ENCODE data around the gene POLR2J.

The POLR2J gene

GRCh38 chr7:102468478-102469350 is 10.0 kb downstream of the POLR2J start:
- TF ChIP-seq BHLHE40 (IDR thresholded peaks at IDR 0.05; ENCODE audit: borderline replicate concordance), result no peak
- no peak for TF ChIP-seq ELF4 (IDR thresholded peaks at IDR 0.05)
- no peak for TF ChIP-seq PKNOX1 (IDR thresholded peaks at IDR 0.05)
- no peak for TF ChIP-seq HDGF (IDR thresholded peaks at IDR 0.05; ENCODE audit: borderline replicate concordance)
- TF ChIP-seq SUZ12 (IDR thresholded peaks at IDR 0.05), result no peak
- TF ChIP-seq SP1 (IDR thresholded peaks at IDR 0.05), result no peak
- no peak for TF ChIP-seq LEF1 (IDR thresholded peaks at IDR 0.05; ENCODE audit: borderline replicate concordance)
- TF ChIP-seq CTBP1 (IDR thresholded peaks at IDR 0.05; ENCODE audit: borderline replicate concordance), result no peak
- POLR2A ChIA-PET, result no interaction called here
- CTCF ChIA-PET, result no interaction called here
- no peak for DNase-seq (ENCODE audit: extremely low spot score)

DNA sequence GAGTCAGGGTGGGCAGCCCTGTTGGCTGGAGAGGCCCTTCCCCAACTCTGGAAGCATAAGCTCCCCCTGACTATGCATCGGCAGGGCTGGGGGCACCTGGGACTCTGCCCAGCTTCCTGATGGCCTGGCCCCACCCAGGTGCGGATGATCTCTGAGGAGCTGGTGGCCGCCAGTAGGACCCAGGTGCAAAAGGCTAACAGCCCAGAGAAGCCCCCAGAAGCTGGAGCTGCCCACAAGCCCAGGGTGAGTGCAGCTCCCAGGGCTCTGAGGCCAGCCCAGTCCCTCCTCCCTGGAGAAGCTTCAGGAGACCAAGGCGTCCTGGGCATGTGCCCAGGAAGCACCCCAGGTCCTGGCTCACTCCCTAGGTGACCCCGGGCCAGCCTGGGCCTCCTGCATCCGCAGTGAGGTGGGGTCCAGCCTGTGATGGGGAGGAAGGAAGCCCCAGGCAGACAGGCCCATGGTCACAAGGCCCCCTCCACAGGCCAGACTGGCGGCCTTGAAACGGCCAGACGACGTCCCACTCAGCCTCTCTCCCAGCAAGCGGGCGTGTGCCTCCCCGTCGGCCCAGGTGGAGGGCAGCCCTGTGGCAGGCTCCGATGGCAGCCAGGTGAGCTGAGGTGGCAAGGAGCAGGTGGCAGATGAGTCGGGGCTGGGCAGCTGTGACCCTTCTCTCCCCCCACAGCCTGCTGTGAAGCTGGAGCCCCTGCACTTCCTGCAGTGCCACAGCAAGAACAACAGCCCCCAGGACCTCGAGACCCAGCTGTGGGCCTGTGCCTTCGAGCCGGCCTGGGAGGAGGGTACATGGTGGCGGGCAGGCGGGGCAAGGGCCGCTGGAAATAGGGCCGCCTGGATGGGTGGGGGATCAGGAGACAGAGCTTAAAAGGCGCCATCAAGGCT is 10.9 kb downstream of the POLR2J start:
- ChIA-PET POLR2A (interaction anchor here (0.9 kb wide), 1 partner anchor 12 kb away, joined by 3 read pairs; no protein-coding TSS in a partner anchor), CTCF (interaction anchor here (0.6 to 1.1 kb wide), 4 partner anchors 12 to 270 kb away, joined by 4 to 6 read pairs (median 4); no protein-coding TSS in a partner anchor)
- TF ChIP-seq FOXA1 (IDR thresholded peaks at IDR 0.05) (no peak), HDGF (IDR thresholded peaks at IDR 0.05; ENCODE audit: borderline replicate concordance) (no peak), PKNOX1 (IDR thresholded peaks at IDR 0.05) (no peak), ARNT (IDR thresholded peaks at IDR 0.05) (no peak), TARDBP (IDR thresholded peaks at IDR 0.05) (no peak), ELF4 (IDR thresholded peaks at IDR 0.05) (no peak), L3MBTL2 (conservative IDR thresholded peaks at IDR 0.05) (no peak), SP1 (IDR thresholded peaks at IDR 0.05) (no peak), LEF1 (IDR thresholded peaks at IDR 0.05; ENCODE audit: borderline replicate concordance) (no peak), ZNF384 (IDR thresholded peaks at IDR 0.05) (no peak), FOXK2 (IDR thresholded peaks at IDR 0.05) (no peak), BHLHE40 (IDR thresholded peaks at IDR 0.05; ENCODE audit: borderline replicate concordance) (no peak)
- no peak for DNase-seq (ENCODE audit: extremely low spot score)

GRCh38 chr7:102466097-102466496 is 12.6 kb downstream of the POLR2J start:
- DNase-seq (ENCODE audit: extremely low spot score), result no peak
- no peak for TF ChIP-seq PKNOX1 (IDR thresholded peaks at IDR 0.05)
- TF ChIP-seq ARNT (IDR thresholded peaks at IDR 0.05), result no peak
- CTCF ChIA-PET, result no interaction called here
- POLR2A ChIA-PET, result interaction anchor here (0.9 kb wide), 1 partner anchor 10 kb away, joined by 3 read pairs; no protein-coding TSS in a partner anchor

DNA sequence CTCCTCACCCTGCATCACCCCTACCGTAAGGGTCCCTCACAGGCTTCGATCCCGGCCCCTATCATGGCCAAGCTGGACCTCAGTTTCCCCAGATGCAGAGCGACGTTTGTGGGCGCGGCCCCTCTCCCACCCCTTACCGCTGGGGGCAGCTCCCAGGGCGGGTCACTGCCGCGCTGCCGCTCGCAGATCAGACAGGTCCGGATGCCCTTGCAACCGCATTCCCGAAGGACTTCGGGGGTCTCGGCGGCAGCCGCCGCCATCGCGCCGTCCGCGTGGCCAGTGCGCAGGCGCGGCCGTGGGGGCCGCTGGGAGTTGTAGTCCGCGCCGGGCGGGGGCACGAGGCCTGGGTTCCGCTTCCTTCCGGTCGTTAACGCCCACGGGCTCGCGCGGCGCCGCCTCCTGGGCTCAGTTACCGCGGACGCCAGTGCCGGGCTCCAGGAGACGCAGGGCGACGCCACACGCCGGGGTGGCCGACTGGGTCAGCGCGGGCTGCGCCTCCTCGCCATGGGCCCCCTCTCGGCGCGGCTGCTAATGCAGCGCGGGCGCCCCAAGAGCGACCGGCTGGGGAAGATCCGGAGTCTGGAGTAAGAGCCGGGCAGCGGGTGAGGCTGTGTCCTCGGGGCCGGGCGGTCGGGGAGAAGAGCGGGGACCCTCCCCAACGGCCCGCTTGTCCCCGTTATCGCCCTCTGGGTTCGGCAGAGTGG is 14.0 kb downstream of the POLR2J start, which contains the start of the genes ALKBH4 and LRWD1:
Gene ALKBH4, minus strand, starts transcription at position 287 of the 704 bp plus-strand sequence. Its CDS starts 27 bp downstream, at position 260.
Gene LRWD1, plus strand, starts transcription at position 408 of the 704 bp plus-strand sequence. Its CDS starts 97 bp downstream, at position 505.
- ChIA-PET POLR2A (interaction anchor here (1.1 to 1.2 kb wide), 2 partner anchors 31 to 69 kb away, joined by 3 read pairs; partner anchors contain the start of gene PRKRIP1), CTCF (no interaction called here)
- DNase-seq (ENCODE audit: extremely low spot score), result peak; percentile 99
- TF ChIP-seq TARDBP (IDR thresholded peaks at IDR 0.05) (0 out of 2 replicates have a peak, but pooled peaks have one; percentile 43), HDGF (IDR thresholded peaks at IDR 0.05; ENCODE audit: borderline replicate concordance) (no peak), ZNF384 (IDR thresholded peaks at IDR 0.05) (no peak), ARNT (IDR thresholded peaks at IDR 0.05) (no peak), FOXA1 (IDR thresholded peaks at IDR 0.05) (no peak), BHLHE40 (IDR thresholded peaks at IDR 0.05; ENCODE audit: borderline replicate concordance) (no peak), CTBP1 (IDR thresholded peaks at IDR 0.05; ENCODE audit: borderline replicate concordance) (no peak), L3MBTL2 (conservative IDR thresholded peaks at IDR 0.05) (peak; percentile 36; the same call in 1 of the 2 replicates), FOXM1 (IDR thresholded peaks at IDR 0.05; ENCODE audit: borderline replicate concordance) (no peak), NFRKB (IDR thresholded peaks at IDR 0.05) (no peak), PKNOX1 (IDR thresholded peaks at IDR 0.05) (no peak), ELF4 (IDR thresholded peaks at IDR 0.05) (0 out of 2 replicates have a peak, but pooled peaks have one; percentile 27), SP1 (IDR thresholded peaks at IDR 0.05) (no peak), LEF1 (IDR thresholded peaks at IDR 0.05; ENCODE audit: borderline replicate concordance) (no peak), FOXK2 (IDR thresholded peaks at IDR 0.05) (no peak), SUZ12 (IDR thresholded peaks at IDR 0.05) (no peak)
